HG03108 (cell line): ENCODE measurements around the gene ASPDH.
"Not testable (repeated sequence)": the region's sequence is repeated elsewhere in the genome, so short reads cannot be mapped to it uniquely, and the experiment has no call there.

ENCODE experiments used
- ATAC-seq: cut with Tn5 transposase; IDR thresholded peaks from one replicate; pipeline ENCODE4 v1.9.1; 2021; ENCODE audit warnings: moderate library complexity; ENCODE audit not compliant: unreplicated experiment

ASPDH gene

GRCh38 chr19:50548191-50549058, 34.7 kb upstream of the ASPDH start:
- ATAC-seq: no peak

DNA sequence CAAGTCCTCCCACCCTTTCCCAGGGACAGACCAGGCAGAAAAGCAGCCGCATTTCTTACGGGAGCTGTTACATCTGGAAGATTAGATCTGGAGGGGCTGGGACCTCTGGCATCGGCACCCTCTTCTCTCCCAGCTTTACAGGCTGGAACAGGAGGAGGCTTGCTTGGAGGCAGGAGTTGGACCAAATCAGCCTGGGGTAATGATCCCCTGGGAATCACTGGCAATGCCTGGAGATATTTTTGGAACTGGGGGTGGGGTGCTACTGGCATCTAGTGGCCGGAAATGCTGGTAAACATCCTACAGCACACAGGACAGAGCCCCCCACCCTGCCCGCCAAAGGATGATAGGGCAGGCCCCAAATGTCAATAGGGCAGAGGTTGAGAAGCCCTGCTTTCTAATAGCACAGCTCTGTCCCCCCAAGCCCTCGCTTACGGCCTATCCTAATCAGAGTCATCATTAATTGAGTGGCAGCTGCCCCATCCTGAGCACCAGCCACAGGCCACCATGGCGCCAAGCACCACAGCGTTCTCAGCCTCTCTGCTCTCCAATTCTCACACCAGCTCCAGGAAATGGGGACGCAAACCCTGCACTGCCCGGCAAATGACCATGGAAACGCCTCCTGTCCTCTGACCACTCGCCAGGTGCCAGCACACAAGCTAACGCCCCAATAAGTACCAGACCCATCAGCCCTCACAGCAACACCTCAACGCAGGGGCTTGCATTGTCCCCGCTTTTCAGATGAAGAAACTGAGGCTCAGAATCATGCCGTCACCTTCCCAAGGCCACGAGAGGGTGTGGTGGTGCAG, 33.9 kb upstream of the ASPDH start:
- no peak for ATAC-seq

GRCh38 chr19:50546527-50547221, 33.0 kb upstream of the ASPDH start:
- ATAC-seq: no peak

- ATAC-seq: no peak
Measured at GRCh38 chr19:50542943-50543342, 29.2 kb upstream of the ASPDH start.

GRCh38 chr19:50537769-50538230, 24.1 kb upstream of the ASPDH start:
- ATAC-seq: no peak

DNA sequence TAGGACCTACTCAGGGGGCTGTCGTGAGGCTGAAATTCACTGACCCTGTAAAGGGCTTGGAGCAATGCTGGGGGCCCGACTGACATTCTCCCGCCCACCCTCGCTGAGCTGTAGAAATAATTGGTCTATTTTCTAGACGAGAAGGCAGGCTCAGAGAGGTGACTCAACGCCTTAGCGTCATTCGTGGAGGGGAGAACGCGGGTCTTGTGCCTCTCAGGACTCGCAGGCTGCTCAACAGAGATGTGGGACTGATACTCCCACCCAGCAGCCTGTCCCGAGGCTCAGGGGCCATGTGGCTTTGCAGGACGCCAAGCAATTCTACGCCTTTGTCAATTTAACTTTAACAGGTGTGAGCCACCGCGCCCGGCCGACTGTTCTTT, 23.6 kb upstream of the ASPDH start:
- no peak for ATAC-seq

- ATAC-seq: no peak
Measured at GRCh38 chr19:50536662-50537305, 23.1 kb upstream of the ASPDH start.

GRCh38 chr19:50535672-50536187, 22.0 kb upstream of the ASPDH start:
- no peak for ATAC-seq

GRCh38 chr19:50534478-50534877, 20.8 kb upstream of the ASPDH start:
- no peak for ATAC-seq

DNA sequence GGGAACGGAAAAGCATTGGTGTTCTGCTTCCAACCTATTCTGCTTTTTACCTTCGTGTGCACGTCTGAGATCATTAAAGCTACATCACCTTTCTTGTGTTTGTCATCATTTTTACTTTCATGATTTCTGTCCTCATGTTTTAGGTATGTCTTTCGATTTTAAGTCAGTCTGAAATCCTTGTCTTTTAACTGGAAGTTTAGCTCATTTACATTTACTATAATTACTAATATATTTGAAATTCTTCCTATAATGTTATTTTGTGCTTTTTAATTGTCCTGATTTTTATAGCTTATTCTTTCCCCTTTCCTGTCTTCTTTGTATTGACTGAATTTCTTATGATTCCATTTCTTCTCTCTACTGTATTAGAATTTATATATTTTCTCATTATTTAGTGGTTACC, 19.2 kb upstream of the ASPDH start:
- no peak for ATAC-seq

- no peak for ATAC-seq
Measured at GRCh38 chr19:50531171-50531612, 17.5 kb upstream of the ASPDH start.

DNA sequence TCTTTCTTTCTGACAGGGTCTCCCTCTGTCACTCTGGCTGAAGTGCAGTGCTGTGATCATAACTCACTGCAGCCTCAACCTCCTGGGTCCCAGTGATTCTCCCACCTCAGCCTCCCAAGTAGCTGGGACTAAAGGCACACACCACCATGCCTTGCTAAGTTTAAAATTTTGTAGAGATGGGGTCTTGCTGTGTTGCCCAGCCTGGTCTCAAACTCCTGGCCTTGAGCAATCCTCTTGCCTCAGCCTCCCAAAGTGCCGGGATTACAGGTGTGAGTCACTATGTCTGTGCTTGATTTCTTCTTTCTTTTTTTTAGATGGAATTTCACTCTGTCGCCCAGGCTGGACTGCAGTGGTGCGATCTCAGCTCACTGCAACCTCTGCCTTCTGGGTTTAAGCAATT, 14.3 kb upstream of the ASPDH start:
- ATAC-seq: not testable (repeated sequence)

GRCh38 chr19:50522881-50523280, 9.2 kb upstream of the ASPDH start:
- no peak for ATAC-seq

DNA sequence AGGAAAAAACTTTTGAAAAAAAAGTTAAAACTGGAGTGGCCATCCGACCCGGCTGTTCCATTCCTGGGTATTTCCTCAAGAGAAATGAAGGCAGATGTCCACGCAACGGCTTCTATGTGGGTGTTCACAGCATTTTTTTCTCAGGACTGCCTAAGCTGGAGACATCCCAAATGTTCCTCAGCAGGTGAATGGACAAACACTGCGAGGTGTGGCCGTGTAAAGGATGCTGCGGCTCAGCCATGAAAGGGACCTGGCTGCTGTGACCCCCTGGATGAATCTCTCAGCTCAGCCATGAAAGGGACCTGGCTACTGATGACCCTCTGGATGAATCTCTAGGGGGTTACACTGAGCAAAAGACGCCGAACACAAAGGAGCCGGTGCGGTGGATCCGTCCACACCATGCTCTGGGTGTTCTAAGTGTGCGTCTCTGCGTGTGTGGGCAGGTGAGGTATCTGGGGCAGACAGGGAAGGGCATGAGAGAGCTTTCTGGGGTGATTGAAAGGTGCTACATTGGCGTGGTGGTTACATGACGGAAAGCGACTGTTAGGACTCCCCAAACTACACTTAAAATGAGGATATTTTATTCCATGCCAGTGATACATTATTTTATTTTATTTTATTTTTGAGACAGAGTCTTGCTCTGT, 7.2 kb upstream of the ASPDH start:
- no peak for ATAC-seq

- ATAC-seq: no peak
Measured at GRCh38 chr19:50519006-50519575, 5.4 kb upstream of the ASPDH start.

- no peak for ATAC-seq
Measured at GRCh38 chr19:50518091-50519005, 4.6 kb upstream of the ASPDH start.

DNA sequence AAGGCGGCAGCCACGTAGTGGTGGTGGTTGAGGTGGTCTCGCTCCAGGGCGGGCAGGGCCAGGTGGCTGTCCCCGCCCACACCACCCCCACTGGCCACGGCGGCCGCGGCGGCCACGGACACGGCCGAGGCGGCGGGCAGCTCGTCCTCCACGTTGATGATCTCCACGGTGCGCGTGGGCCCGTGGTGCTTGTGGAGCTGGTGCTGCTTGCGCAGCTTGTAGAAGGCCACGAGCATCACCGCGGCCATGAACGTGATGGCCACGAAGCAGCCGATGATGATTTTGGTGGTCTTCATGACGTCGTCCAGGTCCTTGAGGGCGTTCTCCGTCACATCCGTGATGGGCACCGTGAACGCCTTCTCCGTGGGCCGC, 4.0 kb upstream of the ASPDH start:
- no peak for ATAC-seq

- ATAC-seq: no peak
Measured at GRCh38 chr19:50516964-50517703, 3.4 kb upstream of the ASPDH start.
